GM20000 (cell line): ENCODE measurements around the gene SMC2.

Experiments used
- DNase-seq: peaks from one replicate; pipeline ENCODE4 v3.0.0; 2012; ENCODE audit warnings: low spot score
- TF ChIP-seq, protein P1 (sequence below): IDR thresholded peaks from 2 replicates; pipeline ENCODE4 v1.5.1; 2012; ENCODE audit warnings: mild to moderate bottlenecking, control low read depth; ENCODE audit errors: extremely low read depth, missing control alignments

The SMC2 gene

DNA sequence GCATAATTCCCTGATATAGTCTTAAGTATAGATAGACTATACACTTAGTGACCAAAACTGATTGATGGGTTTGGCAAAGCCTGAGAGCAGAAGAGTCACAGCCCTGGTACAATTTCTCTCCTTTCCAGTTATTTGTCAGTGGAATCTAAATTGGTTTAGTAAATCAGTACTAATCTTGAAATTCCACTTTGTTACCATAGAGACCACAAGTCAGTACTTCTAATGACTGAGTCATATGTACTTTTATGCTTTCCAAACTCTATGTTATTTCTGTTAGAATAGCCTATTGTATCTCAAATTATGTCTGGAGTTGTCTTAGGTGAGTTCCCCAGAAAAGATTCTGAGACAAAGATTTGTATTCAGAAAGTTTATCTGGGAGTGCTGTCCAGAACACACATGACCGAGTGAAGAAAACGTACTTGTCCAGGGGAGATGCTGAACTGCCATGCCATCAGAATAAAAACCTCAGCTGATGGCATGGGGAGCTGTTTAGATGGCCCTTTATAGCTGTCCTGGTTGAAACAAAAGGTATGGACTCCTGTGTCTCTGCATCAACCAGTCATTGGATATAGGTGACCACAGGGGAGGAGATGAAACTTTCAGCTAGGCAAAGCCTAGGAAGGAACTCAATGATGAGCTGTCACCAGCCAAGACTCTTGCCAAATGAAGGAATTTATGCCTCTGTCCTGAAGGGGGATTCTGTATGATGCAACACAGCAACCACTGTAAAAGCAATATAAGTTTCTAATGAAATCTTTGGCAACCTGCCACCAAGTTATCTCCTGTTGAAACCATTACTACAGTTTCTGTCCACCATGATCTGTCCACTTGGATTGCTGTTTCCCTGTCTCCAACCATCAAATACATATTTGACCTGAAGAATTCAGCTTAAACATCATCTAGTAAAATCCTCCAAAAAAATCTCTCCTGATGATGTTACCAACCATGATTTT is 18.0 kb upstream of the SMC2 start:
- TF ChIP-seq, protein P1, sequence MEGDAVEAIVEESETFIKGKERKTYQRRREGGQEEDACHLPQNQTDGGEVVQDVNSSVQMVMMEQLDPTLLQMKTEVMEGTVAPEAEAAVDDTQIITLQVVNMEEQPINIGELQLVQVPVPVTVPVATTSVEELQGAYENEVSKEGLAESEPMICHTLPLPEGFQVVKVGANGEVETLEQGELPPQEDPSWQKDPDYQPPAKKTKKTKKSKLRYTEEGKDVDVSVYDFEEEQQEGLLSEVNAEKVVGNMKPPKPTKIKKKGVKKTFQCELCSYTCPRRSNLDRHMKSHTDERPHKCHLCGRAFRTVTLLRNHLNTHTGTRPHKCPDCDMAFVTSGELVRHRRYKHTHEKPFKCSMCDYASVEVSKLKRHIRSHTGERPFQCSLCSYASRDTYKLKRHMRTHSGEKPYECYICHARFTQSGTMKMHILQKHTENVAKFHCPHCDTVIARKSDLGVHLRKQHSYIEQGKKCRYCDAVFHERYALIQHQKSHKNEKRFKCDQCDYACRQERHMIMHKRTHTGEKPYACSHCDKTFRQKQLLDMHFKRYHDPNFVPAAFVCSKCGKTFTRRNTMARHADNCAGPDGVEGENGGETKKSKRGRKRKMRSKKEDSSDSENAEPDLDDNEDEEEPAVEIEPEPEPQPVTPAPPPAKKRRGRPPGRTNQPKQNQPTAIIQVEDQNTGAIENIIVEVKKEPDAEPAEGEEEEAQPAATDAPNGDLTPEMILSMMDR: no peak
- DNase-seq: no peak

DNA sequence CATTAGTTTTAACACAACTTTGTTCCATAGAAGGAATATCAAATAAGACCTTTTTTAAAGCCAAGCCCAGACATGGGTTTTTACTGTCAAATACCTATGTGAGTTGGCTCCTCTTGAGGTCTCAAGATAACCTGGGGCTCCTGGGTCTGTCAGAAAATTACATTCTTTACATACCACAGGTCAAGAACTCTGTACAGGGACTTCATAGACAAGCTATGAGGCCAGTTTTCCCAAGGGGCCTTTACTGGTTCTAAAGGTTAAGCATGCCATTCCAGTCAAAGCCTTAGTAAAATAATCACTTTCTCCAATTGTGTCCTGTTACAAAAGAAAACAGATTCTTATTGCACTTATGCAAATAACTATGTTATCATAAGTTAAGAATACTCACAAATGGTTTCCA is 15.5 kb upstream of the SMC2 start:
- TF ChIP-seq, protein P1: no peak
- DNase-seq: no peak

DNA sequence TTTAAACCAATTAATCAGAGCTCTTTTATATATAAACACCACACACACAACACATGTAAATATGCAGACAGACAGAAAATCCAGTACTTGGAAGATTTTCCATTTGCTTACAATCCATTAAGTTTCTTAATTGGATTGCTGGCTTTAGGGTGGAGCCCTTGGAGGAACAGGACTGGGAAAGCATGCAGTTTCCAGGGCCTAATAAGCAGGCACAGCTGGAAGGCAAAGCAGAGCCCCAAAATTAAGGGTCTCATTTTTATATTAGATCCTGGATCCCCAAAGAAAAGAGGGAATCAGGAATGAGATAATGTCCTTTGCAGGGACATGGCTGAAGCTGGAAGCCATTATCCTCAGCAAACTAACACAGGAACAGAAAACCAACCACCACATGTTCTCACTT is 13.1 kb upstream of the SMC2 start:
- TF ChIP-seq, protein P1: no peak
- DNase-seq: no peak

DNA sequence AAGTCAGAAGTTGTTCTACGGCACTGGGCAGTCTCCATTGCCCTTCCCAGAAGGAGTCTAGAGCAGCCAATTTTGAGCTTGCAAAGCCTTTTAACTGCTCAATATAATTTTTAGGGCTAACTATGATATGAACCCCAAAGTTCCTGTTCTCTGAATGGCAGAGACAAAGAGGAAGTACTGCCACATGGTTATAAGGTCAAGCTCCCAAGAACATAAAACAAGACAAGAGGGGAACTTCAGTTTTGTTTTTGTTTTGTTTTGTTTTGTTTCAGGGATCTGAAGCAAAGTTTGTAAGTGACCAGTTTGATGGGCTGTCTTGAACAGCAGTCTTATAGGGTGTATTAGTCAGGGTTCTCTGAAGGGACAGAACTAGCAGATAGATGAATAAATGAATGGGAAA is 11.9 kb upstream of the SMC2 start:
- TF ChIP-seq, protein P1: no peak
- no peak for DNase-seq

DNA sequence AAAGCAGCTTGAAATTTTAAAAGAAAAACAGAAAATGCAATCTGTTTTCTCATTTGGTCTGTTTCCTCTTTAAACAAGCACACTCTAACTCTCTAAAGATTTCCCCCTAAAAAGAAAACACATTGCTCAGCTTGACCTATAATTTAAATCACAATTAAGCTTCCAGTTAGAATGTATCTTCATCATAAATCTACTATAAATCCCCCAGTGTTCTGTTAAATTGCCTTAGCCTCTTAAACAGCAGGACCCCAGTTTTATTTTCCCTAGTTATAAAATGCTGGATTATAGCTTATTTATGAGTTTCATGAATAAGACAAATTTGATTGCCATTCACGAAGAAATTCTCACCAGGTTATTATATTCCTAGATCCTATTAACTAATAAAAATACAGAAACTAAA is 8.6 kb upstream of the SMC2 start:
- TF ChIP-seq, protein P1: no peak
- DNase-seq: no peak

DNA sequence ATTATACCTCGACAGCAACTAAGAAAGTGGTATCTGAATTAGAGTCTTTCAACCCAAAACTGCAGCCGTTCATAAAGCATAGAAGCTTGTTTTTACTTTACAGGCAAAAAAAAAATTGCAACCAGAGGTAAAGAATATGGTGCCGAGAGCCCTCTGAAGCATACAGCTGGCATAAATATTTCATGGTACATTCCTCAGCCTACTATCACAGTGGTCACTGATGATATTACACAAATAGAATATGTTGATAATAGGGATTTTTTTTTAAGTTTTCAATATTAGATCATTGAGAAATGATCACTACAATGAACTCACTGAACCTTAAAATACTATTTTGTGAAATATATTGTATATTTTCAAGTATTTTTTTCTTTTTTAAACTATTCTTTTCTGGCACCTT is 6.2 kb upstream of the SMC2 start:
- no peak for DNase-seq
- TF ChIP-seq, protein P1: no peak

DNA sequence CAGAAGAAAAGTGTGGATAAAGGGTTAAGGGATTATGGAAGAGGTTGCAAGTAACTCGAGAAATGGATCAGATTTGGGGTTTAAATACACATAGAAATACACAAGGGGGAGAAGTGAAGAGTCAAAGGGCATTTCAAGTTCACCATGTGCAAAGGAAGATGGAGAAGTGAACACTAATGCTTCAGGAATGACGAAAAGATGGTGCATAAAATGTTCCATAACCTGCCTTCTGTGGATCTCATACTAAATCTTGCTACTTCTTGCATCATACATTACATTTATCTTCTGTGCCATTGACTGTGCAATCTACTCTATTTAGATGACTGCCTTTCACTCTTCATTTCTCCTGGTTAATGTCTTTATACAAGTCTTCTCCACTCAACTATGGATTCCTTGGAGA is 5.7 kb upstream of the SMC2 start:
- TF ChIP-seq, protein P1: no peak
- DNase-seq: no peak
